Pancreas (tissue), 10 donors: Measurements from ENCODE around the gene HNRNPA3. TPM values are rescaled to one million over a fixed set of nuclear protein-coding genes. Genes with fewer than 3 reads are reported as not detected.
"Not testable (repeated sequence)": the region's sequence is repeated elsewhere in the genome, so short reads cannot be mapped to it uniquely, and the experiment has no call there.

ENCODE experiments used
- ATAC-seq, 4 donors: fragments of 200-7000 bp; cut with Tn5 transposase; one replicate each; pipeline versions ENCODE4 v1.8.0 to v1.9.1; 2020; ENCODE audit warnings: mild to moderate bottlenecking in 4 of 4, moderate library complexity in 4 of 4
- DNase-seq, 6 donors: peaks; one replicate each; pipeline ENCODE4 v3.0.0-alpha.2; 2020
- FAIRE-seq: peaks from 2 replicates; lab custom pipeline; 2012; peaks lifted over from hg19 to GRCh38; lab: Jason Lieb, UNC
- H3K27ac ChIP-seq, 4 donors: fragments of 200-600 bp; sonication (generic); 1 replicate in 3 of 4; 2 replicates in 1 of 4; pipeline versions ENCODE4 v1.5.0 to v1.8.0; 2020
- H3K27me3 ChIP-seq, 4 donors: fragments of 200-600 bp; one replicate each; pipeline ENCODE4 v1.8.0; 2021
- H3K36me3 ChIP-seq, 3 donors: fragments of 200-600 bp; sonication (generic) in 1 of 3; one replicate each; pipeline versions ENCODE4 v1.5.0 to v1.8.0; 2020 to 2021
- H3K4me1 ChIP-seq, 3 donors: fragments of 200-600 bp; one replicate each; pipeline ENCODE4 v1.8.0; 2021
- H3K4me3 ChIP-seq, 4 donors: fragments of 200-600 bp; sonication (generic) in 2 of 4; one replicate each; pipeline versions ENCODE4 v1.5.0 to v1.8.0; 2020 to 2021
- H3K9me3 ChIP-seq, 4 donors: fragments of 200-600 bp; one replicate each; pipeline ENCODE4 v1.8.0; 2021
- WGBS, 2 donors: extraction: QIAGEN DNeasy Blood & Tissue Kit; methylation state at CpG; one replicate each; pipeline ENCODE4 v1.1.7; 2013; 5-methylcytosine and 5-hydroxymethylcytosine counted together
- intact Hi-C, 3 donors: fragments of 100-400 bp; cut with DNase I; formaldehyde crosslinking; loops; one replicate each; pipeline versions ENCODE4 v1.11.1 to v1.14.2; 2022
- polyA plus RNA-seq, 2 donors: library from polyadenylated mRNA; stranded (reverse); fragments of 200-250 nt; gene quantifications; one replicate each; pipeline ENCODE4 v1.2.3, GENCODE V29; 2013
- total RNA-seq, 6 donors: library from RNA; stranded (reverse); fragmentation: NEBNext Ultra II Directional in 4 of 6; extraction: Animal tissue kit (Norgen Biotek cat#: 25700) in 4 of 6; gene quantifications; one replicate each; pipeline versions ENCODE4 v1.2.1 to v1.2.4, GENCODE V29; 2021 to 2023
- TF ChIP-seq, protein P1 (sequence below), 4 donors: fragments of 200-600 bp; sonication (generic) in 3 of 4; IDR thresholded peaks; one replicate each; pipeline versions ENCODE4 v1.5.0 to v1.8.0; 2021; ENCODE audit warnings: antibody characterized with exemption in 4 of 4
- donor health status: healthy with polysubstance abuse.
- donor health status: DM: no; HTN: no; CAD: no; lungs with moderate emphysema.
- donor health status: DM: no; HTN: no; CAD: no.
- donor health status: control.
- donor health status: control.
- donor health status: Bipolar disorder and iron deficiency.
- donor health status: DM: yes; HTN: yes; CAD: no.
- donor health status: DM: no; HTN: no; CAD: no.
- donor health status: DM: no; HTN: no; CAD: no.
- donor health status: DM: yes; HTN: yes; CAD: no.

The HNRNPA3 gene
- total and polyA plus RNA-seq, 8 donors: 30.3 to 96.8 (median 70.0) TPM

- no peaks in the 10 kb centered on the region for H3K36me3 ChIP-seq
- intact Hi-C loops: no loop called here
- H3K27me3 ChIP-seq: no peaks in the 10 kb centered on the region
- FAIRE-seq (no peak), DNase-seq (no peak), ATAC-seq (no peak)
- no peak overlapping the region for H3K27ac ChIP-seq
- H3K4me1 ChIP-seq: no peaks in the 10 kb centered on the region
- H3K4me3 ChIP-seq: no peak overlapping the region
- no peaks in the 10 kb centered on the region for H3K9me3 ChIP-seq
- WGBS, 2 donors: 81 to 91% methylated on average over 7 of the region's 7 CpGs
- TF ChIP-seq, protein P1, sequence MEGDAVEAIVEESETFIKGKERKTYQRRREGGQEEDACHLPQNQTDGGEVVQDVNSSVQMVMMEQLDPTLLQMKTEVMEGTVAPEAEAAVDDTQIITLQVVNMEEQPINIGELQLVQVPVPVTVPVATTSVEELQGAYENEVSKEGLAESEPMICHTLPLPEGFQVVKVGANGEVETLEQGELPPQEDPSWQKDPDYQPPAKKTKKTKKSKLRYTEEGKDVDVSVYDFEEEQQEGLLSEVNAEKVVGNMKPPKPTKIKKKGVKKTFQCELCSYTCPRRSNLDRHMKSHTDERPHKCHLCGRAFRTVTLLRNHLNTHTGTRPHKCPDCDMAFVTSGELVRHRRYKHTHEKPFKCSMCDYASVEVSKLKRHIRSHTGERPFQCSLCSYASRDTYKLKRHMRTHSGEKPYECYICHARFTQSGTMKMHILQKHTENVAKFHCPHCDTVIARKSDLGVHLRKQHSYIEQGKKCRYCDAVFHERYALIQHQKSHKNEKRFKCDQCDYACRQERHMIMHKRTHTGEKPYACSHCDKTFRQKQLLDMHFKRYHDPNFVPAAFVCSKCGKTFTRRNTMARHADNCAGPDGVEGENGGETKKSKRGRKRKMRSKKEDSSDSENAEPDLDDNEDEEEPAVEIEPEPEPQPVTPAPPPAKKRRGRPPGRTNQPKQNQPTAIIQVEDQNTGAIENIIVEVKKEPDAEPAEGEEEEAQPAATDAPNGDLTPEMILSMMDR (IDR thresholded peaks at IDR 0.05): no peak
Observed at GRCh38 chr2:177188482-177189469, 23.8 kb upstream of the HNRNPA3 start.

- 88 to 100% methylated on average over 1 of the region's 1 CpG for WGBS, 2 donors
- FAIRE-seq: no peak
Observed at GRCh38 chr2:177190941-177191340, 21.7 kb upstream of the HNRNPA3 start.

GRCh38 chr2:177192788-177193187 lies 19.8 kb upstream of the HNRNPA3 start:
- no peaks in the 10 kb centered on the region for H3K27me3 ChIP-seq
- ATAC-seq (no peak), FAIRE-seq (no peak), DNase-seq (no peak)
- no peak overlapping the region for H3K4me3 ChIP-seq
- no peaks in the 10 kb centered on the region for H3K9me3 ChIP-seq
- no peaks in the 10 kb centered on the region for H3K36me3 ChIP-seq
- intact Hi-C loops: no loop called here
- 82 to 89% methylated on average over 1 of the region's 1 CpG for WGBS, 2 donors
- no peaks in the 10 kb centered on the region for H3K4me1 ChIP-seq
- H3K27ac ChIP-seq: no peak overlapping the region
- TF ChIP-seq, protein P1 (IDR thresholded peaks at IDR 0.05): no peak

More at GRCh38 chr2:177190941-177191340, 21.7 kb upstream of the HNRNPA3 start:
- no peak for ATAC-seq
- no peak for DNase-seq
- H3K27ac ChIP-seq: no peak overlapping the region
- H3K4me3 ChIP-seq: no peak overlapping the region
- TF ChIP-seq, protein P1 (IDR thresholded peaks at IDR 0.05): no peak
- no peaks in the 10 kb centered on the region for H3K27me3 ChIP-seq
- H3K36me3 ChIP-seq: no peaks in the 10 kb centered on the region
- H3K4me1 ChIP-seq: no peaks in the 10 kb centered on the region
- intact Hi-C loops: no loop called here
- no peaks in the 10 kb centered on the region for H3K9me3 ChIP-seq

GRCh38 chr2:177193240-177193639 lies 19.4 kb upstream of the HNRNPA3 start:
- TF ChIP-seq, protein P1 (IDR thresholded peaks at IDR 0.05): no peak
- H3K9me3 ChIP-seq: no peaks in the 10 kb centered on the region

DNA sequence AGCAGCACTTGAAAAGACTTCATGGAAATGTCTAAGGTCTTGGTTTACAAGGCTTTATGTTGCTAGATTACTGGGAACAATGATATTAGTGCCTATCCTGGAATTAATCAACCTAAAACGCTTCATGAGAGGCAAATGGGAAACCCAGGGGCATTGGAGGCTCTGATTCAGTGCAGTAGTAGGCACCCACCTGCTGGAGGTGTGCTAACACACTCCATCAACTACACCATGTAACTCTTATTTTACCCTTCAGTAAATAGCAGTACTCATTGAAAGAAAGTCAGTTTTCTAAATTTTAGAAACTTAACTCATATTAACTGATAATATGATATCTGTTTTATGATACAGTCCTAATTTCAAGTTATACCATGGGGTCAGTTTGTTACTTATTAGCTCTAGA lies 17.4 kb upstream of the HNRNPA3 start:
- no peaks in the 10 kb centered on the region for H3K36me3 ChIP-seq
- no peak for FAIRE-seq
- no peaks in the 10 kb centered on the region for H3K4me1 ChIP-seq
- H3K9me3 ChIP-seq: no peaks in the 10 kb centered on the region
- intact Hi-C loops: no loop called here
- no peaks in the 10 kb centered on the region for H3K27me3 ChIP-seq
- H3K27ac ChIP-seq: no peak overlapping the region
- H3K4me3 ChIP-seq: no peak overlapping the region
- TF ChIP-seq, protein P1 (IDR thresholded peaks at IDR 0.05): no peak
- no peak for ATAC-seq
- DNase-seq: no peak
- 54 to 57% methylated on average over 1 of the region's 1 CpG for WGBS, 2 donors

More at GRCh38 chr2:177193240-177193639, 19.4 kb upstream of the HNRNPA3 start:
- DNase-seq: no peak
- no peak overlapping the region for H3K27ac ChIP-seq
- H3K4me1 ChIP-seq: no peaks in the 10 kb centered on the region
- no peak for ATAC-seq
- intact Hi-C loops: no loop called here
- WGBS, 2 donors: 85 to 90% methylated on average over 4 of the region's 4 CpGs
- no peaks in the 10 kb centered on the region for H3K36me3 ChIP-seq
- H3K27me3 ChIP-seq: no peaks in the 10 kb centered on the region
- no peak for FAIRE-seq
- H3K4me3 ChIP-seq: no peak overlapping the region

DNA sequence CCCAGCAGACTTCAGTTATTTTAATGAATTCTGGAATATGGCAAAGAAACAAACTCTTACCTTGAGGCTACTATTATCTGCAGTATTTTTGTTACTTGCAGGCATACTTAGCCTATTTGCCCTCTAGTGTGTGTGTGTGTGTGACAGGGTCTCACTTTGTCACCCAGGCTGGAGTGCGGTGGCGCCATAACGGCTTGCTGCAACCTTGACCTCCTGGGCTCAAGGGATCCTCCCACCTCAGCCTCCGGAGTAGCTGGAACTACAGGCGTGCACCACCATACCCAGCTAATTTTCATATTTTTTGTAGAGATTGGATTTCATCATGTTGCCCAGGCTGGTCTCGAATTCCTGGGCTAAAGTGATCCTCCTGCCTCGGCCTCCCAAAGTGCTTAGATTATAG lies 12.2 kb upstream of the HNRNPA3 start:
- WGBS, 2 donors: 94 to 96% methylated on average over 7 of the region's 7 CpGs
- H3K27me3 ChIP-seq, intact Hi-C loops, FAIRE-seq, ATAC-seq, H3K4me1 ChIP-seq, H3K27ac ChIP-seq, DNase-seq, H3K36me3 ChIP-seq, H3K4me3 ChIP-seq, H3K9me3 ChIP-seq: not testable (repeated sequence)
